ENCODE measurements around the gene ARHGAP26.
A peak's percentile ranks its signal among the peaks of the same experiment; 100 is the strongest.
"Not testable (repeated sequence)": the region's sequence is repeated elsewhere in the genome, so short reads cannot be mapped to it uniquely, and the experiment has no call there.

ARHGAP26 gene

DNA sequence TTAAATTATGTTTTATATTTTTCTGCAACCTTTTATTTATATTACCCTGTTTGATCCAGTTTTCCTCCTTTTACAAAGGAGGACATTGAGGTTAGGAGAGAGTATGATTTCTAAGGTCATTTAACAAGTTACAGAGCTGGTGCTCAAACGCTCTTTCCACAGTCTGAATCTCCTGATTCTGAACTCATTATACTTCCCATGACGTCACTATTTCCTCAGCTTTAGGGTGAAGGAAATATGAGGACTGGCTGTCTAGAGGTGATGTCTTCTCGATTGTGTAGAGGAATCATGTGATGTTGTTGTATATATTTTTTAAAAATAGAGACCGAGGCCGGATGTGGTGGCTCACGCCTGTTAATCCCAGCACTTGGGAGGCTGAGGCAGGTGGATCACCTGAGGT lies 140.0 kb downstream of the ARHGAP26 start:
- no peak for DNase-seq

GRCh38 chr5:142911170-142911569 lies 141.0 kb downstream of the ARHGAP26 start:
- DNase-seq = no peak

DNA sequence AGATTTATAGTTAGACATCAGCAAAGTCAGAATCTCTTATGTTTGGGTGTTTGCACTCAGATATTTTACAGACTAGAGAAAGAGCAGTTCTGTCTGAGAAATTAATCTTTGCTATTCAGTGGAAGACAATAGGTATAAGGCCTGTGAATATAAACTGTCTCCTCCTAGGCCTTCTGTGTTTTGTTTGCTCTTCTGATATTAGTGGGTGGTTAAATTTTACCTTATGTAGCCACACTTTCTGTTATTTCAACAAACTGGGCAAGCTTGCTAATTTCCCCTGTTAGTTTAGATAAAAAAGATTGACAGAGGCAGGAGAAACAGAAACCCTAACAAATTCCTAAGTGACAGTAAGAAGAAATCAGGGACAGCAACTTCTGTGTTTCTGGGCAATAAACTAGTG lies 141.6 kb downstream of the ARHGAP26 start:
- no peak for DNase-seq

- peak; percentile 45 for DNase-seq
These were observed 143.7 kb downstream of the ARHGAP26 start for GRCh38 chr5:142913728-142914338.

GRCh38 chr5:142915038-142915437 lies 144.9 kb downstream of the ARHGAP26 start:
- DNase-seq = no peak

- no peak for DNase-seq
These were observed 145.7 kb downstream of the ARHGAP26 start for GRCh38 chr5:142915813-142916424.

DNA sequence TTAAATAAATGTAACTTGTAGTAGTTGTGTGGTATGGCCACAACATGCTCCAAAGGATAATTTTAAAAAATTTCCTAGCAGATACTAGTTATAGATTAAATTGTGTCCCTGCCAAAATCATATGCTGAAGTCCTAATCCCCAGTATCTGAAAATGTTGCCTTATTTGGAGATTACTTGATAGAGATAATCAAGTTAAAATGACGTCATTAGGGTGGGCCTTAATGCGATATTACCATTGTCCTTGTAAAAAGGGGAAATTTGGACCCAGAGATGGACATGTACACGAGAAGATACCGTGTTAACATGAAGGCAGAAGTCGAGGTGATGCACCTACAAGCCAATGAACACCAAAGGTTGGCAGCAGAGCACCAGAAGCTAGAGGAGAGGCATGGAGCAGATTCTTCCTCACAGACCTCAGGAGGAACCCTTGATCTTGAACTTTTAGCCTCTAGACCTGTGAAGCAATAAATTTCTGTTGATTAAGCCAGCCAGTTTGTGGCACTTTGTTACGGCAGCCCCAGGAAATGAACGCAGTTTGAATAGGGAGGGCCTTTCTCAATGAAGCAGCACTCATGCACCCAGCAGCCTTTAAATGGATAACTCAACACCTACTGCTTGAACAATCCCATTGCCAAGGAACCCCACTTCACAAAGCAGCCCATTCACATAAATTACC lies 148.9 kb downstream of the ARHGAP26 start:
- DNase-seq = no peak

- no peak for DNase-seq
These were observed 150.9 kb downstream of the ARHGAP26 start for GRCh38 chr5:142920849-142921612.

- peak; percentile 69 for DNase-seq
These were observed 152.2 kb downstream of the ARHGAP26 start for GRCh38 chr5:142922223-142922952.

- no peak for DNase-seq
These were observed 154.1 kb downstream of the ARHGAP26 start for GRCh38 chr5:142924135-142924883.

DNA sequence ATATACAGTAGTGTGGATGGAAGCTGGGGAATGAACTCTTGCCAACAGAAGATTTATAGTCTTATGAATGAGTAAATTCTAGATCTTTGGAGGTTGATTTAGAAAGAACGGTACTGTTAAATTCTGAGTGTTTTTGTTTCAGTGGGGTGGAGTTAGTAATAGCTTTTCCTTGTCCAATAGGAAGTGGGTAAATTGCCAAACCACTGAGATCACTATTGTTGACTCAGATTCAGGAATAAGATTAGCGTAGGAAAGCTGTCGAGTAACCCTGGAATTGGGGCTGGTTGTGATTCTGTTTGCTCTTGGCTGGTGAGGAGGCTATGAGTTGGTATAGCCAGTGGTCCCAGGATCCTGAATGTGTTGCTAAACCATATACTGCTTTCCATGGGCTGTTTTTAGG lies 155.6 kb downstream of the ARHGAP26 start:
- DNase-seq = peak; percentile 51

DNA sequence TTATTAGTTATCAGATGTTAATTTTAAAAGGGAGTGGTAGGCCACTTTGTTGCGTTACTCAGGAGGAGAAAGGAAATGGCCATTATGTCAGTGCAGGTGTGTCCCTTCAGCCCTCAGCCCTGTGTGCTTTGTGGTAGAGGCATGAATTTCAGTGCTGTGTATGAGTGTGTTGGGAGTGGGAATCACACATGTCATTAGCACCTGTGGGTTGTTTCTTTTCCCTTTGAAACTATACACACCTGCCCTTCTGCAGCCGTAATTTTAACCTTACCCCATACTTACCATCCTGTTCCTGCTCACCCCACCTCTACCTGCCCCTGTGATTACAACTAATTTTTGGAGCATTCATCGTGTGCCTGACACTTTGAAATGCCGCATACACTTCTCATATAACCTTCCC lies 156.4 kb downstream of the ARHGAP26 start:
- DNase-seq = no peak

DNA sequence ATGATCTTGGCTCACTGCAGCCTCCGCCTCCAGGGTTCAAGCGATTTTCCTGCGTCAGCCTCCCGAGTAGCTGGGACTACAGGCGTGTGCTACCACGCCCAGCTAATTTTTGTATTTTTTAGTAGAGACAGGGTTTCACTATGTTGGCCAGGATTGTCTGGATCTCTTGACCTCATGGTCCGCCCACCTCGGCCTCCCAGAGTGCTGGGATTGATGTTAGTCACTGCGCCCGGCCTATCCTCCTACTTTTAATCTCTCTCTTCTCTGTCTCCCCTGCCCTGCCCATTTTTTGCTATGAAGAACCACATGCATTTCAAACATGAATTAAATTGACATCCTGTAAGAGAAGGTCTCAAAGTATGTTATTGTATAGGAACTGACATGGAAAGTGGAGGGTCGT lies 158.8 kb downstream of the ARHGAP26 start:
- not testable (repeated sequence) for DNase-seq

DNA sequence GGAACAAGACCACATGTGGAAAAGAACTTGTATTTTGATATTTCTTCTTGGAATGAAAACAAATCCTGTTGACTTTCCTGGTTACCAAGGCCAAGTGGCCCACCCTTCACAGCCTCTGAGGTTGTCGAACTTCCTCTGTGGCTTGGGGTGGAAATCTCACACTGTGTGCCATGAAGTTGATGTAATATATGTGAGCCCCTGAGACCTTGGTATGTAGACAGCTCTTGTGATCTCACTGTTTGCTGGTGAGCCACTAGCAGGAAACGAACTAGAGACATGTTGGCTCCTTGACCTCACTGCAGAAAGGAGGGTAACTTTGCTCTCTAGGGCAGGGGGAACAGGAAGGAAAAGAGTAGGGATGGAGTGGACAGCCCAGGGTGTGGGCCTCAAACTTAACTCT lies 159.4 kb downstream of the ARHGAP26 start:
- DNase-seq = no peak

DNA sequence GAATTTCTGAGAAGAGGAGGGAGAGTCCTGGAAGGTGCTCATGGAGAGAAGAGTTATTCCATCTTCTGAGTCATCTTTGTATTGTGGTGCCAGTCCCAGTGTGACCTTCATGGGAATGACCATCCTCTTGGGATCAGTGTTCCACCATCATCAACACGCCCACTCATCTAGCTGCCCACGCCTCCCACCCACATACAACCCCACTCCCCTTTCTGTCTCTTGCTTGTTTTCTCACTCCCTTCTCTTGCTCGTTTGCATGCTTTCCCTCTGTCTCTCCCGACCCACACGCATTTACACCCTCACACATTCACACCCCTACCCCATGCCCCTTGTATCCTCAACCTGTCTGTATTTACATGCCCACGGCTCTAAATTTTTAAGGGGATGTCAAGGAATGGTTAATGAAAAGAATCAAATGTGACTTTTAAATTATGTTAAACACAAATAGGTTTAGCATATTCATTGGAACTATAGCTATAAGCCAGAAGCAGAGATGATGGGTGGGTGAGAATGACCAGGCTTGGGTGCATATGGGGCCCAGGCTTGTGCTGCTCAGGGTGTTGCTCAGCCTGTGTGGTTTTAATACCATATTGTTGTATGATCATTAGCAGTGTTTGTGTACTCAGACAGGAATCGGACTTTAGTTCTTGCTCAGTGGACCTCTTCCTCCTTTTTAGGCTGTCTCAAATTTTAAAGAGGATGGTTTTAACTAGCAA lies 160.4 kb downstream of the ARHGAP26 start:
- no peak for DNase-seq

DNA sequence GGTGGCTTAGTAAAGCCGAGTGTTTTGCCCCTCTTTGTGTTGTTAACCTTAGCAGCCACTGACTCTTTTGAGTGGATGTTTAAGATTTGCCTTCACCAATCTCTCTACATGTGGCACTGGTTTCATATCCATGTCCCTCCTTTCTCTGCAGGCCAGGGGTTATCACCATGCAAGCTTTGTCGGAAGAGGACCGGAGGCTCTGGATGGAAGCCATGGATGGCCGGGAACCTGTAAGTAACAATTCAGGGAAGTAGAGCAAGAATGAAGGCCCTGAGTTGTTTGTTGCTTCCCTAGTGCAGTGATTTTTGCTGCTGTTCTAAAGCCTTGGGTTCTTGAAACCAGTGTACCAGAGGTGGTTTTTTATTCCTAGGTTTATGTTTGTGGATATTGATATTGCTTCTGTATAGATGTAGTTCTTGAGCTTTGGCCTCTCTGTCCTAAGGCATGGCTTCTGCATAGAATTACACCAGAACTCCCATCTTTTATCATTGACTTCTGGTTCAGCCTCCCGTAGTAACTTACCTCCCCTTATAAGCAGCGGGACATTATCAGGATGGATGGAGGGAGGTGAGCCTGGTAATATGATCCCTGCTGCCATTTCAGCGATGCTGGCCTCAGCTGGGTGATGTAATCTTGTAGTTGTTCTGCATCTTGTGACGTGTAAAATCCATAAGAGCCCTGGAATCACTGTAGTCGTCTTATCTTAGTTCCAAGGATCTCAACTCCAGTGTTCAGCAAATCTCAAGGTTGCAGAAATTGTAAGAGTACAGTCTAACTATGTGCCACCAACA lies 161.9 kb downstream of the ARHGAP26 start:
- DNase-seq = no peak

- no peak for DNase-seq
These were observed 164.0 kb downstream of the ARHGAP26 start for GRCh38 chr5:142934051-142934762.

GRCh38 chr5:142935014-142935413 lies 164.8 kb downstream of the ARHGAP26 start:
- no peak for DNase-seq

DNA sequence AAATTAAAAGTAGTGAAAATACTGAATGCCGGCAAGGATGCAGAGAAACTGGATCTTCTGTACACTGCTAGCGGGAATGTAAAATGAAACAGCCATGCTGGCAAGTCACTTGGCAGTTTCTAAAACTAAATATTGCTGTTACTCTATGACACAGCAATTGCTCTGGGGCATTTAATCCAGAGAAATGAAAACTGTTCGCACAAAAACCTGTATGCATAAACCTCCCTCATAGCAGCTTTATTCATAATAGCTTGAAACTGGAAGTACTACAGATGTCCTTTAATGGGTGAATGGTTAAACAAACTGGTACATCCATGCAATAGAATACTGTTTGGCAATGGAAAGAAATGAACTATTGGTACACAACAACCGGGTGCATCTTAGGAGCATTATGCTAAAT lies 167.2 kb downstream of the ARHGAP26 start:
- no peak for DNase-seq

Data from eye (tissue), 1 donor.